NCI-H2196 treated with DMSO at 0.1 percent for 48 hours (cell line): ENCODE measurements around the gene STON1.
"Not testable (repeated sequence)": the region's sequence is repeated elsewhere in the genome, so short reads cannot be mapped to it uniquely, and the experiment has no call there.

Experiments
- DNase-seq: peaks from one replicate; lab custom pipeline; 2025; ENCODE audit not compliant: unreplicated experiment; lab: John Stamatoyannopoulos, UW

The STON1 gene

GRCh38 chr2:48530033-48530811 is at the start of gene STON1:
STON1 (plus strand) TSS chr2:48530154; CDS start chr2:48580634, 50,480 bp downstream.
- DNase-seq: no peak

DNA sequence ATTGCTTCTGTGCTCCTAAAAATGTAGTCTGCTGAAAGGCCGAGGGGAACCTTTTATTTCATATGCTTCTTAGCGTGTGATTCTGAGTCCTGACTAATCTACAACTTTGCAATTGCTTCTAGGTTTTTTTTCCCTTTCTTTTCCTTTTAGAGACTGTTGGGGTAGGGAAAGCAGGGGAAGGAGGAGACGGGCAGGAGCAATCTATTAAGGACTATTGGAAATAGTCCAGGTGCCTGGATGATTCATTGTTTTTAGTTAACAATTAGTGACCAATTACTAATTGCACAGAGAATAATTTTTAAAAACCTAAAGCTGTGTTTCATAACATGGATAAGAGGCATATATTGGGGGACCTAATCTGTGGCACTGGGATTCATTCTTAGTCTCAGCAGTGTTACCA is 49.4 kb upstream of the STON1 start:
- no peak for DNase-seq

- no peak for DNase-seq
Measured at GRCh38 chr2:48482313-48482712, 47.6 kb upstream of the STON1 start.

DNA sequence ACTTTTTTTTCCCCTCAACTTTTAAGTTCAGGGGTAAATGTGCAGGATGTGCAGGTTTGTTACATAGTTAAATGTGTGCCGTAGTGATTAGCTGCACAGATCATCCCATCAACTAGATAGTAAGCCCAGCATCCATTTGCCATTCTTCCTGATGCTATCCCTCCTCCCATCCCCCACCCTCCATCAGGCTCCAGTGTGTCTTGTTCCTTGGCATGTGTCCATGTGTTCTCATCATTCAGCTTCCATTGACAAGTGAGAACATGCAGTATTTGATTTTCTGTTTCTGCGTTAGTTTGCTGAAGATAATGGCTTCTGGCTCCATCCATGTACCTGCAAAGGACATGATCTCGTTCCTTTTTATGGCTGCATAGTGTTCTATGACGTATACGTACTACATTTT is 47.2 kb upstream of the STON1 start:
- DNase-seq: no peak

DNA sequence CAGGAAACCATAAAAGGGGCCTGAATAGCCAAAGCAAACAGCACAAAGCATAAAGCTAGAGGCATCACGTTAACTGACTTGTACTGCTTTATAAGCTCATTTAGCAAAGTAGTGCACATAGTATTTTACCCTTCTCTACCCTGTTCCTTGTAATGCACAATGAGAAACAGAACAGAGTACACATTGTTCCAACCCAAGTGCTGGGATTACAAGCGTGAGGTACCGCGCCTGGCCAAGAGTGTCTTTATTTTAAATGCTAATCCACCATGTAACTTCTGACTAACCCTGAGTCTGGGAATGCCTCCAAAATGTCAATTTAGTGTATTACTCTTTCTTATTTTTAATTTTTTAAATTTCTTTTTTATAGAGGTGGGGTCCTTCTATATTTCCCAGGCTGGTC is 46.4 kb upstream of the STON1 start:
- no peak for DNase-seq

GRCh38 chr2:48483916-48484315 is 46.0 kb upstream of the STON1 start:
- no peak for DNase-seq

DNA sequence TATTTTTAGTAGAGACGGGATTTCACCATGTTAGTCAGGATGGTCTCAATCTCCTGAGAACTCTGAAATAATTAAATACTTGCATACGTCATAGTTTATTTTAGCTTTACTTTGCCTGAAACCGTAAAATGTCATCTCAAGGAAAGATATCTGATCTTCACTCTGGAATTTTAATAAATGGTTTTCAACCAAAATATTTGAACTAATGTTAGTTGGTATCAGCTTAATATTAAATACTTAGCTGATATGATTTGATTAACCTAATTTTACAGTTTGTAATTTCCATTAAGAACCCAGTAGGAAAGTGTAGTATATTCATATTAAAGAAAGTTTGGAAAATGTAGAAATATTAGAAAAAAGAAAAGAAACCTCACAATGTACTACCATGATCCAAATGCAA is 41.4 kb upstream of the STON1 start:
- DNase-seq: no peak

GRCh38 chr2:48496849-48497248 is 33.1 kb upstream of the STON1 start:
- DNase-seq: no peak

DNA sequence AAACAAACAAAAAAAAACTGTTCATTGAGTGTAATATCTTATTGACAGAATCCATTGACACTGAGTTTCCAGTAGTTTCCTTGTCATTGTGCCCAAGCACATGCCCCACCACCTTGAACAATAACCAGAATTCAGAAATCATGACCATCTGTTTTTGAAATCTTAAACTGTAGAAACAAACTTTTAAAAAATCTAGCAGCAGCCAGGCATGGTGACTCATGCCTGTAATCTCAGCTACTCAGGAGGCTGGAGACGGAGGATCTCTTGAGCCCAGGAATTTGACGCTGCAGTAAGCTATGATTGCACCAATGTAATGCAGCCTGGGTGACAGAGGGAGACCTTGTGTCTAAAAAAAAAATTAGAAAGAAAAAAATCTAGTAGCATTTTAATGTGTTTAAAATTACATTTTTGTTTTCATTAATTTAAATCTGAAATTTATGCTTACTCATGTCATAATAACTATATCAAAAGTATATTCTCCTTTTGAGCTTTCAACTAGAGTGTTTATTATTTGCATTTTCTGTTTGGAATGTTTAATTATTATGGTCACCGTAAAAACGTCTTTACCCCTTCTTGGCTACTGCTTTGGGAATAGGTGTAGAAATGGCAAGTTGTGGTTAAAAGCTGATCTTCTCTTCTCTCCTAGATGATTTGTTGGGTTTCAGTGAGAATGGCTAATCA is 25.2 kb upstream of the STON1 start:
- no peak for DNase-seq

- DNase-seq: no peak
Measured at GRCh38 chr2:48507111-48507510, 22.8 kb upstream of the STON1 start.

DNA sequence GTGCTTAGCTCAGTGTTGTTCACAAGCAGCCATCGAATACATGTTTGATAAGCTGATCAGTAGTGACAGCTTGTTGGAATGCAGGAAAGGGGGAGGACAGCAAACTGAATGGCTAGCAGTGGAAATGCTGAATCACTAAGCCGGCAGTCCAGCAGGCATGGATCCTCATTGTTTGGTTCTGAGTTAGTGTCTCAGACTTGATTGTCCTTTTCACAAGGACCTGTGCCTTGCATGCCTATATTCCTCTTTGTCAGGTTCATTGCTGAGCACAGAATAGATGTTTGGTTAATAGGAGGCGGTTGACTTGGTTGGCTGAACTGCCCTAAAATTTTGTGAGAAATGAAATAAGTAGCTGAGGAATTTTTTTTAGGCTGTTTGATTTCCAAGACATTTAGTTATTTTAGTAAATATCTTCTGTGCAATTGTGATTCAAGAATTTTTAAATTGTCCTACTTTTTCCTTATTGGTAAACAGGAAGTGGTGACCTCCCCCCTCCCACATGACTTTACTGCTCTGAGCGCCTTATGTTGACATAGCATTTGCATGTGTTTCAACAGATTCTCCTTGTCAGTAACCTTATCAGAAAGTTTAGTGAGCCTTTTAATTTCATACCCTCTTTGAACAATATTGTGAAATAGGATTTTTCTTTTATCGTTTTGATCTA is 21.4 kb upstream of the STON1 start:
- DNase-seq: no peak

GRCh38 chr2:48510329-48510728 is 19.6 kb upstream of the STON1 start:
- DNase-seq: no peak

GRCh38 chr2:48511849-48512470 is 18.0 kb upstream of the STON1 start:
- DNase-seq: no peak

DNA sequence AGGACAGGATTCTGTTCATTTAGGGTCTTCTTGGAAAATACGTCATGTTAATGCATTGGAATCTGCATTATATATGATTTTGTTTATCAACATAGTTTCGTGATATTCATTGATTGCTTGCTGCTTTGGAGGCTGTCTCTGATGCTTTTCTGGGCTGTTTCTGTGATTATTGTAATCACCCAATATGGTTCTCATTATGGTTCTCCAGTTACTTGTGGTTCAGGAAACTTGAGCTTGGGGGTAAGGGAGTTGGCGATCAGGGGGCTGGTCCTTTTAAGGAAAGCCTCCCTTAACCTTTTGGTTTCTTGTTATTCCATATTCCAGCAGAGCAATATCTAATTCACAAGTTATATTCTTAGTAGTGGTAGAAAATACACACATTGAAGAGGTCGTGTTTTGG is 17.4 kb upstream of the STON1 start:
- no peak for DNase-seq

DNA sequence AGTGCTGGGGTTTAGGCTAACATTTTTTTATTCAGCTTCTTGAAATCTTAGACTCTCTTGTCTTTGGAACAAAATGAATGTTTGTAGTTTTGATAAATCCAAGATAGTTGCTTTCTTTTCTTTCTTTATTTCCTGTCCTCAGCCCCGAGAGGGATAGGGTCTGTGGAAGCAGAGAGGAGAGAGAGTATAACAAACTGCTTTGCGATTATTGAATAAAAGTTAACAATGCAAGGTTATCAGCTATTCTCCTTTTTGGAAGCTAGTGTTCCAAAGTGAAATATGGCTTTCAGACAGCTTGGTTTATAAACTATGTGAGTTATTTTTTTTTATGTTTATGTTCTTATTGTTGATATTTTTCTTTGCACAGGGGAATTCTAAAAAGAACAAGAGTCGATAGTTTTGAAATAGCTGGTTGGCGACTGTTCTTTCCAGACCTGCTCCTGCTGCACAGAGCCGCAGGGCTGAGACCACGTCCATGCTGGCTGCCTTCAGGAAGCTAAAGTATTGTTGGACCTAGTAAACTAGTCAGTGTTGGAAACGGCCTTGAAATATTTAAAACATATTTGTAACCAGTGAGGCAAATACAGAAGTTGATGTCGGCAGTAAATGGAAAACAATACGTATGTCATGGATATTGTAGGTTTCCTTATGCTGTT is 15.5 kb upstream of the STON1 start:
- no peak for DNase-seq

GRCh38 chr2:48515513-48515985 is 14.4 kb upstream of the STON1 start:
- no peak for DNase-seq

DNA sequence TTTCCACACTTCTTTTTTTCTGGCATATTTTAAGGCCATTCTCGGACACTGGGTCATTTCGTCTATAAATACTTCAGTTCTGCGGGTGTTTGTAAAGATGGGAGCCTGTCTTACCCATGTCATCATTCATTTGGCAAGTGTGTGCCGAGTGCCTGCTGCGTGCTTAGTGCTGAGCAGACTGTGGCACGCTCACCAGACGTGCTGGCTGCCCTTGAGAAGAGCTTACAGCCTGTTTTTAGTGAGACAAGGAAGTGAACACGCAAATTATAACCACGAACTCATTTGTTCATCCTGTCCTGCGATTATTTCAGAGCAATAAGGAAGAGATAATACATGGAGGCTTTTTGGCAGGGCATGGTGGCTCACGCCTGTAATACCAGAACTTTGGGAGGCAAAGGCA is 10.4 kb upstream of the STON1 start:
- no peak for DNase-seq

DNA sequence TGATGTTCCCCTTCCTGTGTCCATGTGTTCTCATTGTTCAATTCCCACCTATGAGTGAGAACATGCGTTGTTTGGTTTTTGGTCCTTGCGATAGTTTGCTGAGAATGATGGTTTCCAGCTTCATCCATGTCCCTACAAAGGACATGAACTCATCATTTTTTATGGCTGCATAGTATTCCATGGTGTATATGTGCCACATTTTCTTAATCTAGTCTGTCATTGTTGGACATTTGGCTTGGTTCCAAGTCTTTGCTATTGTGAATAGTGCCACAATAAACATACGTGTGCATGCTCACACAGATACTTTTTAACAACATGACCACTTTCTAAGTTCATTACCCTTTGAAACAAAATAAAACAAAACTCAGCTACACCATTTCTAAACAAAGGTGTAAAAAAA is 5.2 kb upstream of the STON1 start:
- not testable (repeated sequence) for DNase-seq

GRCh38 chr2:48525269-48525943 is 4.5 kb upstream of the STON1 start:
- no peak for DNase-seq

DNA sequence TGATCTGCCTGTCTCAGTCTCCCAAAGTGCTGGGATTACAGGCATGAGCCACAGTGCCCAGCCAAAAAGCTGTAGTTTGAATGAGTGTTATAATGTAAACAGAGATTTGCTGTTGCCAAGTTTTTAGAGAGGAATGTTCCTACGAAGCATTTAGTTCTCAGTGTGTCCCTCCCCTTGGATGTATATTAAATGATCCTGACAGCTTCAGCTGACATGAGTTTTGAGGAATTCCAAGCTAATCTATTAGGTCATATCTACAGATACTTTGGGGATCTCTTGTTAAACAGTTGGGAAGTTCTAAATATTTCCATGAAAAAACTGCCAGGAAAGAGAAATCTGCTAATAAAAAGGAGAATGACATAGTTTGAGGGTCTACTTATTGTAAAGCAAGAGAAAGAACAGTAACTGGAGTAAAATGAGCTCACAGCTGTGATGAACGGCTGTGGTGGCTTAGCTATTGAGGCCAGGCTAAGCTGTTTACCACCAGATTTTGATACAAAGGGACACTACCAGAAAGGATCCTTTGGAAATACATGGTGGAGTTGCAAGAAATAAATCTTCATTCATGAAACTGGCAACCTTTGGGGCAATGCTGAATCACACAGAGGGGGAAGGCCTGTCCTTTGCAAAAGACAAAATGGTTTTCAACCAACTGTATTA is 2.6 kb upstream of the STON1 start:
- no peak for DNase-seq
